ENCODE data around the gene PCGF2.

The PCGF2 gene

DNA sequence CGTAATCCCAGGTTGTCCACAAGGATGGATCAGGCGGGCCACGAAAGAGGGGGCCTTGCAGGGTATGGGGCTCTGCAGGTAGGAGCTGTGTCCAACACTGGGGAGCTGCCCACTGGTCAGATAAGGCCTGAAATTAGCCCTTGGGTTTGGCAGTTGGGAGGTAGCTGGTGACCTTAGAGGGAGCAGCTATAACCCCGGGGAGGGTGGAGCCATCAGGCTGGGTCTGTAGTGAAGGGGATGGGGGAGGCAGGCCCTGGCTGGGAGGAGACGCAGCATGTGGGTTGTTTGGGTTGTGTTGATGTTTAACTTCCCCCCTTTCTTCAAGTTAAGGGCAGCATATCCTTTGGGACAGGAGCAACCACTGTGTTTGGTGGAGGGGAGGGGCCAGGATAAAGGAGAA lies 37.2 kb downstream of the PCGF2 start:
- peaks cover 0 to 82% (median 74%) of the 10 kb centered on the region in 5 donors for H3K36me3 ChIP-seq (ENCODE audit: control insufficient read depth in 5 of 5, insufficient read depth in 5 of 5, low read length in 5 of 5)
- H3K9me3 ChIP-seq (ENCODE audit: control insufficient read depth in 5 of 5, low read length in 5 of 5), result no peaks in the 10 kb centered on the region
- H3K4me3 ChIP-seq (ENCODE audit: low read depth in 1 of 5, low read length in 5 of 5), result no peak overlapping the region
- H3K27me3 ChIP-seq (ENCODE audit: control insufficient read depth in 5 of 5, insufficient read depth in 4 of 5, low read length in 5 of 5), result no peaks in the 10 kb centered on the region
- no peak overlapping the region for H3K9ac ChIP-seq (ENCODE audit: low read length in 5 of 5)
- H3K27ac ChIP-seq (ENCODE audit: low read depth, low read length), result no peak overlapping the region
- peaks cover 2 to 17% (median 15%) of the 10 kb centered on the region in 5 donors for H3K4me1 ChIP-seq (ENCODE audit: control insufficient read depth in 5 of 5, insufficient read depth in 5 of 5, low read length in 5 of 5)

- no peaks in the 10 kb centered on the region for H3K9me3 ChIP-seq (ENCODE audit: control insufficient read depth in 5 of 5, low read length in 5 of 5)
- H3K9ac ChIP-seq (ENCODE audit: low read length in 5 of 5), result no peak overlapping the region
- H3K27me3 ChIP-seq (ENCODE audit: control insufficient read depth in 5 of 5, insufficient read depth in 4 of 5, low read length in 5 of 5), result no peaks in the 10 kb centered on the region
- peaks cover 0 to 78% (median 70%) of the 10 kb centered on the region in 5 donors for H3K36me3 ChIP-seq (ENCODE audit: control insufficient read depth in 5 of 5, insufficient read depth in 5 of 5, low read length in 5 of 5)
- peaks cover 2 to 20% (median 18%) of the 10 kb centered on the region in 5 donors for H3K4me1 ChIP-seq (ENCODE audit: control insufficient read depth in 5 of 5, insufficient read depth in 5 of 5, low read length in 5 of 5)
- no peak overlapping the region for H3K4me3 ChIP-seq (ENCODE audit: low read depth in 1 of 5, low read length in 5 of 5)
- H3K27ac ChIP-seq (ENCODE audit: low read depth, low read length), result no peak overlapping the region
These were observed 37.6 kb downstream of the PCGF2 start for GRCh38 chr17:38710604-38710962.

DNA sequence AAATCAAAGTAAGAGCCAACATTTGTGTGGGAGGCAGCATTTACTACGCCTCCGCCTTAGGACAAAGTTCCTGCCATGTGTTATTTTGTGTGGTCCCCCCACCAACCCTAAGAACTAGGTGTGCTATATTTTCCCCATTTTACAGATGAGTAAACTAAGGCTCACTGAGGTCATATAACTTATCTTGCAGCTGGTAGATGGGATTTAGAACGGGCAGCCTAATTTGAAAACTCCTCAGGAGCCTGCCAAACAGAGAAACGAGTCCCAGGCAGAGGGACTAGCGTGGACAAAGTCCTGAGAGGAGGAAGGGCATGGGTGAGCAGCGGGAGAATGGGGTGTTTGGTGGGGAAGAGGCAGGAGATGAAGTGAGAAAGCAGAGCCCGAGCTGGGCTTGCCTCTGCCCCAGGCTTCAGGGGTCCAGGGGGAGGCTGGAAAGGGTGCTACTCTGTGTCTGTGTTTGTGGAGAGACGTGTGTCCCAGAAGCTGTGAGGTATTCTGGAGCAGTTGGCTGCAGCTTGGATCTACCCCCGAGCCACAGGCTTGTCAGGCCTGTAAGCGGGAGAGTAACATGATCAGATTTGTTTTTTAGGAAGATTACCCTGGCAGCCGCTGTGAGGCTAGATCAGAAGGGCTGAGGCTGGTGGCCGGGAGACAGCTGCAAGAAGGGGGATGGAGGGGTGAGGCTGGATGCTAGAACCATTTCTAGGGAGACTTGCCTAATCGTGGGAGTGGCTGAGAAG lies 38.1 kb downstream of the PCGF2 start:
- H3K36me3 ChIP-seq (ENCODE audit: control insufficient read depth in 5 of 5, insufficient read depth in 5 of 5, low read length in 5 of 5), result peaks cover 0 to 72% (median 64%) of the 10 kb centered on the region in 5 donors
- H3K4me3 ChIP-seq (ENCODE audit: low read depth in 1 of 5, low read length in 5 of 5), result no peak overlapping the region
- H3K27ac ChIP-seq (ENCODE audit: low read depth, low read length), result no peak overlapping the region
- H3K27me3 ChIP-seq (ENCODE audit: control insufficient read depth in 5 of 5, insufficient read depth in 4 of 5, low read length in 5 of 5), result no peaks in the 10 kb centered on the region
- H3K4me1 ChIP-seq (ENCODE audit: control insufficient read depth in 5 of 5, insufficient read depth in 5 of 5, low read length in 5 of 5), result peaks cover 2 to 20% (median 18%) of the 10 kb centered on the region in 5 donors
- no peaks in the 10 kb centered on the region for H3K9me3 ChIP-seq (ENCODE audit: control insufficient read depth in 5 of 5, low read length in 5 of 5)
- no peak overlapping the region for H3K9ac ChIP-seq (ENCODE audit: low read length in 5 of 5)

DNA sequence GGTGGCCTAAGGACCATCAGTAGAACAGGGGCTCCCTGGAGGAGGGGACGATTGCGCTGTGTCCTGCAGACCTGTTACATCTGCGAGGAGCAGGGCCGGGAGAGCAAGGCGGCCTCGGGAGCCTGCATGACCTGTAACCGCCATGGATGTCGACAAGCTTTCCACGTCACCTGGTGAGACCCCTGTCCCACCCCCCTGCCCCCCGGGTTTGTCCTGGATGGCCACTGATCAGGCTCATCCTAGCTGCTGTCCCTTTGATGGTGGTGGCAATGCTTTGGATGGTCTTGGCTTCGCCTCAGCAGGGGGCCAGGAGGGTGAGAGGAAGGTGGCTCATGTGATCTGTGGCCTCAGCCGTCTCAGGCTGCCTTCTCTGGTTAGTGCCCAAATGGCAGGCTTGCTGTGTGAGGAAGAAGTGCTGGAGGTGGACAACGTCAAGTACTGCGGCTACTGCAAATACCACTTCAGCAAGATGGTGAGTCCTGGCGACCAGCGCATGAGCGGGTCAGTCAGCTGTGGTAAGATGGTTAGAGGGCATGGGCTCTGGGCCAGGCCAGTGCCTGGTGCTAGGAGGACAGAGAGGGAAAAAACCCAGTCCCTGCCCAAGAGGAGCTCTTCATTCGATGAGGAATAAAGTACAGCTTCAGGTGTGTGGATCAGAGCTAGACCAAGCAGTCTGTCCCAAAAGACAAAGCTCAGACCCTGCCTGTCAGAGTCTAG lies 38.9 kb downstream of the PCGF2 start:
- H3K4me3 ChIP-seq (ENCODE audit: low read depth in 1 of 5, low read length in 5 of 5), result no peak overlapping the region
- no peaks in the 10 kb centered on the region for H3K9me3 ChIP-seq (ENCODE audit: control insufficient read depth in 5 of 5, low read length in 5 of 5)
- no peaks in the 10 kb centered on the region for H3K27me3 ChIP-seq (ENCODE audit: control insufficient read depth in 5 of 5, insufficient read depth in 4 of 5, low read length in 5 of 5)
- H3K36me3 ChIP-seq (ENCODE audit: control insufficient read depth in 5 of 5, insufficient read depth in 5 of 5, low read length in 5 of 5), result peaks cover 0 to 65% (median 58%) of the 10 kb centered on the region in 5 donors
- H3K27ac ChIP-seq (ENCODE audit: low read depth, low read length), result no peak overlapping the region
- no peak overlapping the region for H3K9ac ChIP-seq (ENCODE audit: low read length in 5 of 5)
- peaks cover 2 to 25% (median 20%) of the 10 kb centered on the region in 5 donors for H3K4me1 ChIP-seq (ENCODE audit: control insufficient read depth in 5 of 5, insufficient read depth in 5 of 5, low read length in 5 of 5)

- Histone ChIP-seq H3K36me3 (ENCODE audit: control insufficient read depth in 5 of 5, insufficient read depth in 5 of 5, low read length in 5 of 5) (peaks cover 0 to 50% (median 44%) of the 10 kb centered on the region in 5 donors), H3K4me3 (ENCODE audit: low read depth in 1 of 5, low read length in 5 of 5) (no peak overlapping the region), H3K4me1 (ENCODE audit: control insufficient read depth in 5 of 5, insufficient read depth in 5 of 5, low read length in 5 of 5) (peaks cover 5 to 40% (median 33%) of the 10 kb centered on the region in 5 donors), H3K27me3 (ENCODE audit: control insufficient read depth in 5 of 5, insufficient read depth in 4 of 5, low read length in 5 of 5) (no peaks in the 10 kb centered on the region), H3K27ac (ENCODE audit: low read depth, low read length) (peak overlapping the region; percentile 75), H3K9me3 (ENCODE audit: control insufficient read depth in 5 of 5, low read length in 5 of 5) (no peaks in the 10 kb centered on the region), H3K9ac (ENCODE audit: low read length in 5 of 5) (no peak overlapping the region)
These were observed 40.3 kb downstream of the PCGF2 start for GRCh38 chr17:38707678-38708351.

DNA sequence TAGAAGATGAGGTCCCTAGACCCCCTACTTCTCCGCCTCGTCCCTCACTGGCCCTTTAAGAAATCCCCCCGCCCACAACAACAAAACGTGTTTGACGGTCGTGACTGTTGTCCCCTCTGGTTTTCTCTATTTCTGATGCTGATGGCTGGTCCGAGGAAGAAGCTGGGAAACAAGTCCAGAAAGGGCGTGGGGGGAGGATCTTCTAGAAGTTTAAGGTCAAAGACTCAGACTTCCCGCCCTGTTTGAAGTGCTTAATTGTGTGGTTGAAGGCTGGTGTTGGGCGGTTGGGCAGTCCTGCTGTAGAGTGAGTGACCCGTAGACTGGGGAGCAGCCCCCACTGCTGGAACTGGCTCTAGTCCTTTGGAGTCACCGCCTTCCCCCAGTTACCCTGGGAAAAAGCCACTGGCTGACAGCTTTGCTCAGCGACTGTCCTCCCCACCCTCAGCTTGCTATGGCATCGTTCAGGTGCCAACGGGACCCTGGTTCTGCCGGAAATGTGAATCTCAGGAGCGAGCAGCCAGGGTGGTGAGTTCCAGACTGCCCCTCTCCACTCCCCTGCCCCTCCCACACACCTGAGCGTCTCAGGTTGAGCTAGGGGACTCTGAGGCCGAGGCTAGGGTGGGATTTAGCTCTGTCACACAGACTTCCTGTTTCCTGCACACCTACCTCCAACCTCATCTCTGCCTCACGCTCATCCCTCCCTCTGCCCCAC lies 41.5 kb downstream of the PCGF2 start:
- H3K36me3 ChIP-seq (ENCODE audit: control insufficient read depth in 5 of 5, insufficient read depth in 5 of 5, low read length in 5 of 5), result peaks cover 0 to 39% (median 32%) of the 10 kb centered on the region in 5 donors
- H3K27ac ChIP-seq (ENCODE audit: low read depth, low read length), result peak overlapping the region; percentile 75
- H3K9ac ChIP-seq (ENCODE audit: low read length in 5 of 5), result peak overlapping the region in 4 of 5 donors; percentile 71 to 81 (median 76)
- H3K4me3 ChIP-seq (ENCODE audit: low read depth in 1 of 5, low read length in 5 of 5), result peak overlapping the region; percentile 67 to 85 (median 75)
- H3K9me3 ChIP-seq (ENCODE audit: control insufficient read depth in 5 of 5, low read length in 5 of 5), result no peaks in the 10 kb centered on the region
- peaks cover 5 to 48% (median 41%) of the 10 kb centered on the region in 5 donors for H3K4me1 ChIP-seq (ENCODE audit: control insufficient read depth in 5 of 5, insufficient read depth in 5 of 5, low read length in 5 of 5)
- no peaks in the 10 kb centered on the region for H3K27me3 ChIP-seq (ENCODE audit: control insufficient read depth in 5 of 5, insufficient read depth in 4 of 5, low read length in 5 of 5)

DNA sequence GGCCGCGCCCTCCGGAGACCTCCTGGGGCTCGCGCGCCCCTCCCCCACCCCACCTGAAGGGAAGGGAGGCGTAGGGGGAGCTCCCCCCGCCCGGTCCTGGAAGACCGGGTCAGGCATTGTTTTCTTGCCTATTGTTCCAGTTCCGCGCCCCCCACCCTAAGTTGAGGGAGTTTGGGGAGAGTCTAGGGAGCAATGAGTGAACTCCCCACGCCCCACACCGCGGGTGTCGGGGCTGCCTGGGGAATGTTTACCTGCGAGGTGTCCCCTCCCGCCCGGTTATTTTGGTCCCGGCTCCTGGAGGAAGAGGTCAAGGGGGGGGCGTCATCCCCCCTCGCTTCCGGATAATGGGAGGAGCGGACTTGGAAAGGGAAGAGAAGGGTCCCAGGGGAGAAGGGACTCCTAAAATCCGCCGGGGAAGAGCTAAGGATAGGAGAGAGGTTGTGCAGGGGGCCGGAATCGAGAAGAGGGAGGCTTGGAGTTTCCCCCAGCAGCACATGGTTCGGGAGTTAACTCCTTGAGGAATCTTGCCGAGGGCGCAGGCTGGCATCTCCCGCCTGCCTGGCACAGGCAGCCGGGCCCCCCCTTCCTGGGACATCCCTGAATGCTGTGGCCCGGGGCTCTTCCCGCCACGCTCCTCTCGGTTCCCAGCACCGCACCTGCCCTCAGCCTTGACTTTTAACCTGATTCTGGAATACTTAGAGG lies 42.2 kb downstream of the PCGF2 start:
- H3K4me1 ChIP-seq (ENCODE audit: control insufficient read depth in 5 of 5, insufficient read depth in 5 of 5, low read length in 5 of 5), result peaks cover 5 to 56% (median 48%) of the 10 kb centered on the region in 5 donors

GRCh38 chr17:38705523-38705802 lies 42.7 kb downstream of the PCGF2 start:
- Histone ChIP-seq H3K36me3 (ENCODE audit: control insufficient read depth in 5 of 5, insufficient read depth in 5 of 5, low read length in 5 of 5) (peaks cover 0 to 28% (median 23%) of the 10 kb centered on the region in 5 donors), H3K4me3 (ENCODE audit: low read depth in 1 of 5, low read length in 5 of 5) (peak overlapping the region; percentile 68 to 85 (median 77)), H3K9ac (ENCODE audit: low read length in 5 of 5) (peak overlapping the region in 2 of 5 donors; percentile 71 to 82), H3K27me3 (ENCODE audit: control insufficient read depth in 5 of 5, insufficient read depth in 4 of 5, low read length in 5 of 5) (no peaks in the 10 kb centered on the region), H3K4me1 (ENCODE audit: control insufficient read depth in 5 of 5, insufficient read depth in 5 of 5, low read length in 5 of 5) (peaks cover 5 to 58% (median 49%) of the 10 kb centered on the region in 5 donors), H3K27ac (ENCODE audit: low read depth, low read length) (no peak overlapping the region), H3K9me3 (ENCODE audit: control insufficient read depth in 5 of 5, low read length in 5 of 5) (no peaks in the 10 kb centered on the region)

More for the DNA sequence above, 42.2 kb downstream of the PCGF2 start:
- peak overlapping the region; percentile 68 to 85 (median 77) for H3K4me3 ChIP-seq (ENCODE audit: low read depth in 1 of 5, low read length in 5 of 5)
- peaks cover 0 to 32% (median 26%) of the 10 kb centered on the region in 5 donors for H3K36me3 ChIP-seq (ENCODE audit: control insufficient read depth in 5 of 5, insufficient read depth in 5 of 5, low read length in 5 of 5)
- no peaks in the 10 kb centered on the region for H3K27me3 ChIP-seq (ENCODE audit: control insufficient read depth in 5 of 5, insufficient read depth in 4 of 5, low read length in 5 of 5)
- H3K9me3 ChIP-seq (ENCODE audit: control insufficient read depth in 5 of 5, low read length in 5 of 5), result no peaks in the 10 kb centered on the region
- H3K9ac ChIP-seq (ENCODE audit: low read length in 5 of 5), result peak overlapping the region in 4 of 5 donors; percentile 71 to 82 (median 80)
- peak overlapping the region; percentile 75 for H3K27ac ChIP-seq (ENCODE audit: low read depth, low read length)

Data from subcutaneous abdominal adipose tissue (tissue), 5 donors.